NK-92 (cell line): ENCODE data around the gene SLAMF6.
"Not testable (repeated sequence)": the region's sequence is repeated elsewhere in the genome, so short reads cannot be mapped to it uniquely, and the experiment has no call there.

ENCODE experiments used
- DNase-seq: peaks from one replicate; lab custom pipeline; 2025; ENCODE audit not compliant: unreplicated experiment; lab: John Stamatoyannopoulos, UW

SLAMF6 gene

GRCh38 chr1:160544647-160545046, 21.6 kb upstream of the SLAMF6 start:
- no peak for DNase-seq

- DNase-seq, result no peak
These were observed 19.4 kb upstream of the SLAMF6 start for GRCh38 chr1:160542303-160542945.

GRCh38 chr1:160541622-160542302, 18.7 kb upstream of the SLAMF6 start:
- no peak for DNase-seq

- DNase-seq, result no peak
These were observed 17.8 kb upstream of the SLAMF6 start for GRCh38 chr1:160540859-160541233.

GRCh38 chr1:160539990-160540858, 17.2 kb upstream of the SLAMF6 start:
- no peak for DNase-seq

GRCh38 chr1:160539684-160539989, 16.6 kb upstream of the SLAMF6 start:
- DNase-seq, result no peak

GRCh38 chr1:160538985-160539651, 16.1 kb upstream of the SLAMF6 start:
- DNase-seq, result no peak

GRCh38 chr1:160537714-160538665, 14.9 kb upstream of the SLAMF6 start:
- DNase-seq, result no peak

GRCh38 chr1:160534823-160535605, 12.0 kb upstream of the SLAMF6 start:
- no peak for DNase-seq

- not testable (repeated sequence) for DNase-seq
These were observed 9.4 kb upstream of the SLAMF6 start for GRCh38 chr1:160532557-160532813.

- not testable (repeated sequence) for DNase-seq
These were observed 8.9 kb upstream of the SLAMF6 start for GRCh38 chr1:160531809-160532556.

GRCh38 chr1:160529401-160529952, 6.4 kb upstream of the SLAMF6 start:
- not testable (repeated sequence) for DNase-seq

GRCh38 chr1:160523789-160524188, 734 bp upstream of the SLAMF6 start:
- DNase-seq, result not testable (repeated sequence)

- no peak for DNase-seq
These were observed 919 bp downstream of the SLAMF6 start for GRCh38 chr1:160522136-160522535.

GRCh38 chr1:160521554-160521953, 1.5 kb downstream of the SLAMF6 start:
- no peak for DNase-seq

- DNase-seq, result no peak
These were observed 2.1 kb downstream of the SLAMF6 start for GRCh38 chr1:160520999-160521398.

- no peak for DNase-seq
These were observed 2.5 kb downstream of the SLAMF6 start for GRCh38 chr1:160520582-160520981.

- DNase-seq, result no peak
These were observed 3.2 kb downstream of the SLAMF6 start for GRCh38 chr1:160519642-160520435.
